Measurements from ENCODE around the gene USP32. TPM values are rescaled to one million over a fixed set of nuclear protein-coding genes. Genes with fewer than 3 reads are reported as not detected.

The USP32 gene
- total and polyA plus RNA-seq, 10 of the 15 experiments (the other 5 are each of a cell fraction or from before 2014, with no cell fraction given), result 7.8 to 37.3 (median 25.5) TPM

- Histone ChIP-seq H3K9ac (ENCODE audit: control insufficient read depth, insufficient read depth, low read length) (no peak overlapping the region), H2AFZ (ENCODE audit: control insufficient read depth, low read depth, low read length) (no peak overlapping the region), H3K79me2 (ENCODE audit: control insufficient read depth, insufficient read depth, low read length) (peaks cover 4% of the 10 kb centered on the region), H4K20me1 (ENCODE audit: control insufficient read depth, insufficient read depth) (no peaks in the 10 kb centered on the region), H3K27me3 (replicated peaks in 1 of 2; ENCODE audit: control insufficient read depth in 2 of 2, insufficient read depth in 2 of 2, low read length in 1 of 2) (no peaks in the 10 kb centered on the region), H3K4me3 (no peak overlapping the region), H3K36me3 (ENCODE audit: control insufficient read depth in 2 of 2, insufficient read depth in 2 of 2, low read length in 1 of 2) (no peaks in the 10 kb centered on the region; a peak in 1 of 4 replicates), H3K27ac (ENCODE audit: control insufficient read depth, insufficient read depth) (no peak overlapping the region), H3K9me3 (replicated peaks; ENCODE audit: control insufficient read depth, insufficient read depth, low read length) (no peaks in the 10 kb centered on the region), H3K4me2 (ENCODE audit: control insufficient read depth, insufficient read depth) (no peak overlapping the region), H3K4me1 (ENCODE audit: control insufficient read depth, insufficient read depth, low read length) (no peaks in the 10 kb centered on the region)
- BruUV-seq (replicated peaks), result no TSS peak
- ATAC-seq (peak; percentile 40; the same call in 2 of the 3 replicates), FAIRE-seq (no peak), DNase-seq (ENCODE audit: low read depth, low spot score) (no peak)
- CTCF ChIA-PET, result no interaction called here
- in situ Hi-C loops (cut with MboI) (no loop called here), intact Hi-C loops (cut with micrococcal nuclease; ENCODE audit: unreplicated experiment) (no loop called here)
- RAD21 ChIA-PET (ENCODE audit: unreplicated experiment), result interaction anchor here (0.6 to 1.6 kb wide), 2 partner anchors 10 to 39 kb away, joined by 3 to 4 read pairs; no protein-coding TSS in a partner anchor
- SMC1A ChIA-PET (ENCODE audit: uncharacterized antibody, unreplicated experiment), result interaction anchor here (0.8 to 1.8 kb wide), 4 partner anchors 10 to 15 kb away, joined by 4 to 7 read pairs (median 5); no protein-coding TSS in a partner anchor
- 36% methylated on average over 6 of the region's 6 CpGs for WGBS (ENCODE audit: insufficient coverage, insufficient replicate concordance, low lambda C conversion rate, missing lambda C conversion rate)
- POLR2A ChIA-PET, result interaction anchor here (0.6 to 1.1 kb wide), 5 partner anchors 14 to 125 kb away, joined by 3 to 6 read pairs (median 4); no protein-coding TSS in a partner anchor
- TF ChIP-seq SREBF1 (IDR thresholded peaks at IDR 0.05; ENCODE audit: low read length), result no peak
- no peak for TF ChIP-seq RELB (IDR thresholded peaks at IDR 0.05; ENCODE audit: low read depth)
- no peak for TF ChIP-seq BMI1 (IDR thresholded peaks at IDR 0.05; ENCODE audit: borderline replicate concordance)
- no peak for TF ChIP-seq BRCA1 (IDR thresholded peaks at IDR 0.05; ENCODE audit: low read depth, low read length)
- TF ChIP-seq RFX5 (IDR thresholded peaks at IDR 0.05; ENCODE audit: low read depth, low read length), result no peak
- peak in 1 of 2 experiments; percentile 78; a peak in 1 of 4 replicates for TF ChIP-seq ETV6 (conservative IDR thresholded peaks at IDR 0.05 in 1 of 2, IDR thresholded peaks at IDR 0.05 in 1 of 2; ENCODE audit: borderline replicate concordance in 1 of 2, low read depth in 1 of 2)
- no peak for TF ChIP-seq REST (IDR thresholded peaks at IDR 0.05; ENCODE audit: low read depth, low read length)
- no peak for TF ChIP-seq CHD2 (IDR thresholded peaks at IDR 0.05; ENCODE audit: borderline replicate concordance, low read depth, low read length)
- TF ChIP-seq SMAD5 (IDR thresholded peaks at IDR 0.05; ENCODE audit: low read depth), result no peak
- TF ChIP-seq FOS (IDR thresholded peaks at IDR 0.05; ENCODE audit: borderline replicate concordance, extremely low read depth, insufficient read length), result no peak
- peak; percentile 23; the same call in 1 of the 2 replicates for TF ChIP-seq NFXL1 (IDR thresholded peaks at IDR 0.05; ENCODE audit: borderline replicate concordance)
- no peak for TF ChIP-seq IKZF2 (IDR thresholded peaks at IDR 0.05)
- TF ChIP-seq EED (IDR thresholded peaks at IDR 0.05; ENCODE audit: low read depth), result no peak
- TF ChIP-seq RCOR1 (conservative IDR thresholded peaks at IDR 0.05; ENCODE audit: low read depth, low read length), result no peak
- TF ChIP-seq TBL1XR1 (IDR thresholded peaks at IDR 0.05; ENCODE audit: low read depth, low read length), result no peak
- no peak for TF ChIP-seq MLLT1 (IDR thresholded peaks at IDR 0.05)
- no peak for TF ChIP-seq EP300 (IDR thresholded peaks at IDR 0.05; ENCODE audit: borderline replicate concordance in 1 of 2, control insufficient read depth in 1 of 2, low read depth in 2 of 2, low read length in 2 of 2)
Observed at GRCh38 chr17:60372790-60373483, 19.0 kb downstream of the USP32 start.

Data from GM12878 (cell line).